Inferior parietal cortex (tissue), 1 donor: ENCODE results near the gene BRSK2.
A peak's percentile ranks its signal among the peaks of the same experiment; 100 is the strongest.

Source experiments
- DNase-seq: peaks from one replicate; pipeline ENCODE4 v3.0.0-alpha.2; 2016; ENCODE audit errors: extremely low spot score

The BRSK2 gene

DNA sequence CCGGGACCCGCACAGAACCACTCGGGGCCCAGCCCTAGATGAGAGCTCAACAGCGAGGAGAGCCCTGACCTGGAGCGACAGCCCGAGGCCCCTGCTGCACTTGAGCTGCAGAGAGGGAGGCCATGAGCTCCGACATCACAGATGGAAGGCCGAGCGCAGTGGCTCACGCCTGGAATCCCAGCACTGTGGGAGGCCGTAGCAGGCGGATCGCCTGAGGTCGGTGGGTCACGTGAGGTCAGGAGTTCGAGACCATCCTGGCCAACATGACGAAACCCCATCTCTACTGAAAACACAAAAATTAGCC, 13.8 kb upstream of the BRSK2 start:
- no peak for DNase-seq

DNA sequence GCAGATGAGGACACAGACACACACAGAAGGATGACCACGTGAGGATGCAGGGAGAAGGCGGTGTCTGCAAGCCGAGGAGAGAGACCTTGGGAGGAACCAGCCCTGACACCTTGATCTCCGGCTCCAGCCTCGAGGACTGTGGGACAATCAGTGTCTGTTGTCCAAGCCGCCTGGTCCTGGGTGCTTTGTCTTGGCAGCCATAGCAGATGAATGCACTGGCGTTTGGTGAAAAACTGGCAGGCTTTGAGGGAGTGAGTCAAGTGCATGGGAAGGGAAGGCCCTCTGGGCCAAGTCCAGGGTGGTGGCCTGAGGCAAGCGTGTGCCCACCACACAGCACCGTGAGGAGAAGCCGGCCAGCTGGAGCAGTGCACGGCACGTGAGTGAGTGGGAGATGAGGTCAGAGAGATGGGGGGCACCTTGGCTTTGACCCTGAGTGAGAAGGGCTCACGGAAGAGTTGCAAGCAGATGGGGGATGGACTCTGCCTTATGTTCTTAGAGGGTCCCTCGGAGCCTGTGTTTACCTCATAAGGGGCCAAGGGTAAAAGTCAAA, 12.4 kb upstream of the BRSK2 start:
- no peak for DNase-seq

DNA sequence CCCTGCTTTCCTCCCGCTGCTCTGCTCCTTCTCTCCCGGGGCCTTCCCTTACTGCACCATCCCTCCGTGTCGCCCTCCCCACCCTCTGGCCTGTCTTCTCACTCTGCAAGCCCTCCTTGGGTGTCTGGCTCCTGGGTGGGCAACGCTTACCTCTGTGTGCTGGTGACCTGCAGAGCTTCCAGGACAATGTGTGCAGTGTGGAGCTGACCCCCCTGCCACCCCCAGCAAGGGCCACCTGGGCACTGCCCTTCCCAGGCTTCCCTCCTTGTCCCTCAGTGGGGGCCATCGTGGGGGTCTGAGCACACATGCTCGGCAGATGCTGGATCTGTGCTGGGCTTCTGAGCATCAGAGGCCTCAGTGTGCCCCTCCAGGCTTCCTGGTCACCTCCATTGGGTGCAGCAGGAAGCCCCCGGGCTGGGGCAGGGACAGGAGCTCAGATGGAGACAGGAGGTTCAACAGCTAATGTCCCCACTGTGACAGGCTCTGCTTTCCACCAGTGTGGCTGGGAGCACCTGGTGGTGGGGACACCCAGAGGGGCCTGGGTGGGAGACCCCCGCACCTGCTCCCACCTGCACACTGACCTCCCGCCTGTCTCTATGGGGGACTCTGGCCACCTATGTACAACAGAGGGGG, 7.8 kb upstream of the BRSK2 start:
- DNase-seq: no peak

DNA sequence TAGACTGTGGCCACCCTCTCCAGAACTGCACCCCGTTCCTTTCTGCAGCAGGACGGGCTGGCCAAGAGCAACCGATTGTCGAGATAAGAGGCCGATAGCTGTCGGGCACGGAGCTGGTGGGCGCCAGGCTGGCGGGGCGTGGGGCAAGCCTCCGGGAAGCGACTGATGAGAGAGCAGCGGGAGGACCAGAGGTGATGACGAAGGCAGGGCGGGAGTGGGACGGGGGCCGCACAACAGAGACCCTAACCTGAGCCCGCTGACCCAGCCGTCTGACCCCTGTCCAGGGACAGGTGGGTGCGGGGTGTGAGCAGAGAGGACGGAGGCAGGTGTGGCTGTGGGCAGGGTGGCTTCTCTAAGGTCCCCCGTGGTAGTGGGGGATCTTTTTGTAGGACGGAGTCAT, 7.3 kb upstream of the BRSK2 start:
- DNase-seq: no peak

DNA sequence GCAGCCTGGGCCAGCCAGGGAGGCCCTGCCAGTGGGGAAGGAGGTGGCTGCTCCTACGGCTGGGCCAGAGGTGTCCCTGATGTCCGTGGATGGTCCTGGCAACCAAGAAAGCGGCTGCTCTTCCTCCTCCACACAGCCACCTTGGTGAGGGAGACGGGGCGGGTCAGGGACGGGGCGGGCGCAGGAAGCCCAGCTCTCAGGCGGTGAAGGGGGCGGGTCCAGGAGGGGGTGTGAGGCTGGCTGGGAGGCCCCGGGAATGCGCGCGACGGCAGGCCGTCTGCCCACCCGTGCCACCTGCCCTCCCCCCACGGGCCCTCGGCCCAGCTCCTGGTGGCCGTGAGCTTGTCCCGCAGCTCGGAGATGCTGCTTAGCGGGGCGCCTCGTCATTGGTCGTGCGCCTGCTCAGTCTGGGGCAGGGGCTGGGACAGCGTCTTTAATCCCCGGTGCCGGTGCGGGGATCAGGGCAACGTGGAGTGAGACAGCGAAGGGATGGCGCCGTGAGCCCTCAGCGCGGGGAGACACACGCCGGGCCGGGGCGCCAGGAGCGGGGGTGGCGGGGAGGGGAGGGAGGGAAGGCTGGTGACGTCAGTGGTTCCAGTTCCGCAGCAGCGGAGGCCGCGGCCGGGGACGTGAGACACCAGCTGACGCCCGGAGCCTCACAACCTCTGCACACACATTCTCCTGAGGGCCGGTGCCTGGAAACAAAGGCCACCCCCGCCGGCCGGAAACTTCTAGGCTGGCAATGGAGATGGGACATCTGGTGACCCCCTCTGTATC, 6.7 kb upstream of the BRSK2 start:
- DNase-seq: peak; percentile 53

DNA sequence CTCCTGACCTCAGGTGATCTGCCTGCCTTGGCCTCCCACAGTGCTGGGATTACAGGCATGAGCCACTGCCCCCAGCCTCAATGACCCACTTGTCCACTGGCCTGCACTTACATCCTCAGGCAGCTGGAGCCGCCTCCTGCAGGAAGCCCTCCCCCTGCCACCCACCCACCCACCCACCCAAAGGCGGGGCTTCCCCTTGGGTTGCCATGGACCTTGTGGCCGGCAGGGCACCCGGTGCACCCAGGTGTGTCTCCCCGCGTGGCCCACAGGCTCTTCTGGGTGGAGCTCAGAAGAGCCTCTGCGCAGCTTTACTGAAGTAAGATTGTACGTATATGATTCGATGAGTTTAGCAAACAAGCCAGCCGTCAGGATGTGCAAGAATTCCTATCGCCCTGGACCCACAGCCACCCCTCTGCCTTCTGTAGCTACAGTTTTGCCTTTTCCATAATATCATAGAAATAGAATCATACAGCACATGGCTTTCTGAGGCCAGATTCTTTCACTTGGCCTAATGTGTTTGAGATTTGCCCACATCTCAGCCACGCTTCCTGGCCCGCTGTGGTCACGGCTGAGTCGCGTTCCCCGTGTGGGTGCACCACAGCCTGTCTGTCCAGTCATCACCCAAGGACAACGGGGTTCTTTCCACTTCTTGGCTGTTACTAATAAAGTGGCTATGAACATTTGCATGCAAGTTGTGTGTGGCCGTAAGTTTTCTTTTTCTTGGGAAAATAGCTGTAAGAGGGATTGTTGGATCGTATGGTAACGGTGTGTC, 5.3 kb upstream of the BRSK2 start:
- no peak for DNase-seq

DNA sequence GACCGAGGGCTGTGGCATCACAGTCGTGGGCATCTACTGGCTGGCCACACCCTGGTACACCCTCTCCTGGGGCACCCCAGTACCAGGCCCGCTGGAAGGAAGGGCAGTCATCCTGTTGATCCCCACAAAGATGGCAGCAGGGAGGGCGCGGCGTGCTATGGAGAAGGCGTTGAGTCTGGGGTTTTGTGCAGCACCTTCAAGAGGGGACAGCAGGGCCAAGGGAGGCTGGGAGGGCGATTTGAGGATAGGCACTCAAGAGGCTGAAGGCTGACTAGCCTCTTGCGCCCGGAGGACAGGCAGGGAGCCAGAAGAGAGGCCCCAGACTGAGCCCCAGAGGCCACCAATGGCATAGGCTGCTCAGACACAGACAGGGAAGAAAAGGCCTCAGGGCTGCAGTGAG, 2.2 kb upstream of the BRSK2 start:
- DNase-seq: no peak

DNA sequence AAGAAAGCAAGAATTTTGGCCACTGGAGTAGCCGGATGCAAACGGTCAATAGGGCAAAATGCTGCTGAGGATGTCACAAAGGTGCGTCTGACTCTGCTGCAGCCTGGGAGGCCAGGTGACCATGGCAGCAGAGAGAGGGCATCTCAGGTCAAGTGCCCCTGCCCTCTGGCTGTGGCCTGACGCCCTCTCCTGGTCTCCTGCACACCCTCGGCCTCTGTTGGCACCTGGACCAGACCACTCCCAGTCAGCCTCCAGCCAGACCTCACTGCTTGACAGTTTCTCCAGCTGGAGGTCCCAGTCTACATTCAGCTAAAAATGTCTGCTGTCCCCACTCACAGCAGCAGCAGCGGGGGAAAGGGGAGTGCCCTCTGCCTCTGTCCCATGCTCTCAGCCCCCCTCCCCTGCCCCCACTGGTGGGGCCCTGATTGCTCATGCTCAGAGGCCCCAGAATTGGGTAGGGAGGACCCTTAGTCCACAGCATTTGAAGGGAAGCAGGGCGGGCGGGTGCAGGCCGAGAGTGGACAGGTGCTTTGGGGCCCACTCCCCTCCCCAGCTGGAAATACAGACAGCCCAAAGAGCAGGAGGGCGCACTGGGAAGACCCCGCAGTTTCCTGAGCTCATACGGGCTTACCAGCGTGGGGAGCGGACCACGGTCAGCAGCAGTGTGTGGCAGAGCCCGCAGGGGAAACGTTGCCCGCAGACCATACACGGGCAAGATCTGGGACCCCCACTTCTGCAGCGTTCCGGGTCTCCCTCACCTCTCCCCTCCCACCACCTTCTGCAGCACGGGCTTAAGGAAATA, 1.6 kb upstream of the BRSK2 start:
- DNase-seq: no peak

DNA sequence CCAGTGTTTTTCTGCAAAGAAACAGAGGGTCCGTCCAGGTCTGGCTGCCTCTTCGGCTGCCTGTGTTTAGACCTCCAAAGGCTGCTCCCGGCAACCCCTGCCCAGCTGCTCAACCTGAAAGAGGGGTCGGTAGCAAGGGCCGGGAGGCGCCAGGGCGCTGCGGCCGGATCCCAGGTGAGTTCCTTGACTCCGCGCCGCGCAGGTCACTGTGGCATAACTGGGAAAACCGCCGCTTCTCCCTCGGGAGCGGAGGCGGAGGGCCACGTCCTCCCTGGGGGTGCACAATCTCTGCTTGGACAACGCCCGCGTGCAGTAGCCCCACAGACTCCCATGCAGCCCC, 1.0 kb upstream of the BRSK2 start:
- no peak for DNase-seq

DNA sequence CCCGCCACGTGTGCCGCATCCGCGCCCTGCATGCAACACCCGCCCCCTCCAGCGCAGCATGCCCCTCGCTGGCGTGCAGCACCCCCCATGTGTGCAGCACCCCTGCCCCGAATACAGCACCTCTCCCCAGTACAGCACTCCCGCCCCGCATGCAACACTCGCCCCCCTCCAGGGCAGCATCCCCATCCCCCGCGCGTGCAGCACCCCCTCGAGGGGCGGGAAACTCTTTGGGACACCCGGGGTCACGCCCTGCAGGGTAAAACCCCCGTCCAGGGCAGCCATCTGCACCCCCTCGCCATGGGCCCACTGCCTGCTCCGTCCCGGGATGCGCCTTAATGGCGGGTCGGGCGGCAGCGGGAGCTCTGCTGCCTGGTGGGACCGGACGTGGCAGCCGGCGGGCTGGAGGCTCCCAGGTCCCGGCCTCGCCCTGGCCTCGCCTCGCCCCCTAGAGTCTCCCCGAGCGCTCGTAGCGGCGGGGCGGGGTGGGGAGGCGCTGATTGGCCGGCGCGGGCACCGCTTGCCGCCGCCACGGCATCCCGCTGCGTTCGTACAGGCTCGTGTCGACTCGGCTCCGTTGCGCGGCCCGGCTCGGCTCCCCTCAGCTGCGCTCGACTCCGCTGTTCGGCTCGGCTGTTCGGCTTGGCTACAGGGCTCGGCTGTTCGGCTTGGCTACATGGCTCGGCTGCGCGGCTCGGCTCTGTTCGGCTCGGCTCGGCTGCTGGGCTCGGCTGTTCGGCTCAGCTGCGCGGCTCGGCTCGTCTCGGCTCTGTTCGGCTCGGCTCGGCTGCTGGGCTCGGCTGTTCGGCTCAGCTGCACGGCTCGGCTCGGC, 417 bp upstream of the BRSK2 start:
- peak; percentile 89 for DNase-seq

DNA sequence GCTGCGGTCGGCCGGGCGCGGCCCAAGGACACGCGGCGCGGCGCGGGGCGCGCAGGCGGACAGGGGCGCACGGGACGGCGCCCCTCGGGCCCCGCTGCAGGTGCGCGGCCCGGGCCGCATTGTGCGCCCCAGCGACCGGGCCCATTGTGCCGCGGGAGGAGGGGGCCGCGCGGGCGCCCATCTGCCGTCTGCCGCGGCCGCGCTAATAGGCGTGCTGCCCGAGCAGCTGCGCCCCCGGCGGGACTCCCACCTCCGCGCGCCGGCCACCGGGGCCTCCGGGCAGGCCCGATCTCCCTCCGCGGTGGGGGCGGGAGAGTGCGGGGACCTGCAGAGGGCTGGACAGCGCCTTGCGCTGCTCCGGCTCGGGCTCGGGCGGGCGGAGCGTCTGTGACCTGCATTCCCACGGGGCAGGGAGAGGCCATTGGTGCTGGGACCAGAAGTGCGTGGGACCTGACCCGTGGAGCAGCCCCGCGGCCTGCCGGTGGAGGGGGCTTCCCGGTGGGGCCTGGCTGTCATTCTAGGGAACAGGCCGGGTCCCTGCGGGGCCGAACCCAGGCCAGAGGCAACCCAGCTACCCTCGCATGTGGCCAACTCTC, 933 bp downstream of the BRSK2 start:
- no peak for DNase-seq

DNA sequence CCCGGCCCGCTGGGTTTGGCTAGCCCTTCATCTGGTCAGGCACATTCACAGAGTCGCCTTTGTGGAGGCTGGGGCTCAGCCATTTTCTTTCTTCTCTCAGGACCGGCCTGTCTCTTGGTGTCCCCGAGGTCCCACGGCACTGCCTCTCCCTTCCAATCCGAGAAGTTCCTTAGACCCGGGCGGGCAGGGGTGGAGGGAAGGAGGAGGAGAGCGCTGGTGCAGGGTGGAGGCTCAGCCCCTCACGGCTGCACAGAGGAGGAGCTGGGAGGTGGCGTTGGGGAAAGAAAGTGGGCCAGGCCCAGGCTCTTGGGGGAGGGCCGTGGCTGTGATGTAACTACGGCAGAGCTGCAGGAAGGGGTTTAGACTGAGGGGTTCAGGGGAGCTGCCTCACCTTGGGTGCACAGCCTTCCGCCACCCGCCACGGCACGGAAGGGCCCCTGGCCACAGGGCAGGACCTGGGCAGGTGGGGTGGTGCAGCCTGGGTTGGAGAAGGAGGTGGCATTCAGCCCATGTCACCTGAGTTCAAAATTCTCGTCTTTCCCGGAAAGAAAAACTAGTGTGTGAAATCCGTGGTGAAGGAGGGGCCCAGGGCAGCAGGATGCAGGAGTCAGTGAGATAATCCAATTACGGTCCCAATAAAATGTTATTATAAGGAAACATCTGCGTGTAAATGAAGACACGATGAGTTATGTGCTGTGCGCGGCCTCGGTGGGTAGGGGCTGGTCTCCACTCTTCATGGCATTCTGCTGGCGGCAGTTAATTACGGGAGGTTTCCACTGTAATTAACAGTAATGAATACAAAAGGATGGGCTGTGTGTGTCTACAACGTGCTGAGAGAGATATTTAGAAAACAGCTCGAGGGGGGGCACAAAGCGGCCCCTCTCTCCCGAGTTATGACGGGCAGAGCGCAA, 1.7 kb downstream of the BRSK2 start:
- DNase-seq: no peak

DNA sequence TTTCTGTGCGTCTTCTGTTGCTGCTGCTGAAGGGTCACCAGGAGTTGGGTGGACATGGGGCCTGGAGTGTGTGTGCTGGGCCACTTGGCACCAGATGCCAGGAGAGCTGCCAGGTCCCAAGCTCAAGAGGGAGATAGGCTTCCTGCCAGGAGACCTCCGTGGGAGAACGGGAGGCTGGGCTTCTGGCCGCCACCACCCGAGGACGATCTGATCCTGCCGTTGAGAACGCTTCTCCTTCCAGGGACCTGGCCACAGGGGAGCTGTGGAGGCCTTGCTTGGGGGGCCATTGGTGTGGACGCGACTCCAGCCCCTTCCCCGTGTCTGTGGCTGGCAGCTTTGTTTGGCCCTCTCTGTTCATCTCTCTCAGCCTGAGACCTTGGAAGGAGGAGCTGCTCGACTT, 2.4 kb downstream of the BRSK2 start:
- DNase-seq: no peak

DNA sequence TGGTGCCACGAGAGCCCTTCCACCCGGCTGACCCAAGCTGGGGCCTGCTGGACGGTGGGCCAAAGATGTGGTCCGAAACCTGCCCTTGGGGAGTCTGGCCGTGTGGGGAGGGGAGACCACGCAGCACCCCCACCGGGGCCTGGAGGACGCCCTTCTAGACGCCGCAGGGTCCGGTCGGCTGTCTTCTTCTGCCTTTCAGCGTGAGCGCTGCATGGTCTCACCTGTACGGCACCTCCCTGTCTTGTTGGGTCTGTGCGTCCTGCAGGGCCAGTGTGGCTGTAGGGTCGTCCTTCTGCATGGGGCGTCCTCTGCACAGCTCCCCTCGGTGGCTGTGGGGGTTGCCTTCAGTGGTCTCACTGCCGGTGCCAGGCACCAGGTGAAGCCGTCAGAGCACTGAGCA, 2.8 kb downstream of the BRSK2 start:
- no peak for DNase-seq

DNA sequence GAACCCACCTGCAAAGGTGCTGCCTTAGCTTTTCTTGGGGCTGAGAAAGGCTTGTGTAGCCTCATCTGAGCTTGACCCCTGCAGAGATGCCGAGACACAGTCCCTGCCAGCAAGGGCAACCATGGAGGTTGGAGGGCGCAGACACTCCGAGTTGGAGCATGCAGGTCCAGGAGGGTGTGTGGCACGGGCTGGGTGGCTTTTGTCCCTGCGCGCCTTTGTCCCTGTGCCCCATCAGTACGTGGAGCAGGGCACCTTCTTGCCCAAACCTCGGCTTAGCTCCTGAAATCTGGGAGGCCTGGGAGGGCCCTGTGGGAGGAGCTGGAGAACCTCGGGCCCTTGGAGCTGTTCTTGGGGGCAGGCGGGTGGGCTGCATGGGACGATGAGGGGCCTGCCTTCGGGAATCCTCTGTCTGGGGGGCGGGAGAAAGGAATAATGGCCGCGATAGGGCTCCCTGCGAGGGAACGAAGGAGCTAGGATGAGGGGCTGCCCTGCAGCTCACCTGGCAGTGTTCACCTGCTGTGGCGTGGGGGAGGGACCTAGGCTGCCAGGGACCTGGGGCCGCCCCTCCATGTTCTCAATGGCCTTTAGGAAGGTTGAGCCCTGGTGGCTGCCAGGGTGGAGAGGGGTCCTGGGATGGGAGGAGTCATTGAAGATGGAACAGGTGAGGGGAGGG, 3.4 kb downstream of the BRSK2 start:
- DNase-seq: no peak

DNA sequence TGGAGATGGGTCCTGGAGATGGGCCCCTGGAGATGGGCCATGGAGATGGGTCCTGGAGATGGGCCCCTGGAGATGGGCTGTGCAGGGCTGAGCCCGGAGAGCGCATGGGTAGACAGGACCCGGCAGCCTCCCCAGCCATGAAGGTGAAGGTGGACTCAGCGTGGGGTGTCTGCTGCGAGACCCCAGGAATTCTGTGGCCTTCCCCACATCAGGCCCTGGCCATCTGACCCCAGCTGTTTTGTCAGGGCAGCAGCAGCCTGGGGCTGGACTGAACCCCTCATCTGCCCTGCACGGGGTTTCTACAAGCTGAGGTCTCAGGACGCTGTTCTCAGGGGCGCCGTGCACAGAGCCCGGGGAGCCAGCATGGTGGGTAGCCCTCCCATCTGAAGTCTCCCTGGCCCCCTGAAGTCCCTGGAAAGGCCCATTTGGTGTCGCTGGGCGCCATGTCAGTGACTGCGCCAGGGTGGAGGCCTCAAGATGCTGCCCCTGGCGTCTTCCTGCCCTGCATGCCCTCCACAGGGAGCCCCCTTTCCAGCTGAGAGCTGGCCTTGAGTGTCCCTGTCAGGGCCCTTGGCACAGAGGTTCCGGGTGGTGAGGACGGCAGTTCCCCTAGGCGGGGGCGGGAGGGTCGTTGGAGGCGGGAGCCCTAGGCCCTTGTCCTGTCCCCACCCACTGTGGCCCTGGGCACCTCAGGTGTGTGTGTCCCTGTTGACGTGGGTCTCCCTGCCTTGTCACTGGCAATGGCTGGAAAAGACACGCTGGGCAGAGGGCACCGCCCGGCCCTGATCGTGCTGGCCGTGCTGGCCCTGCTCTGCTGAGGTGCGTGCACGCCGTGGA, 5.4 kb downstream of the BRSK2 start:
- DNase-seq: no peak

DNA sequence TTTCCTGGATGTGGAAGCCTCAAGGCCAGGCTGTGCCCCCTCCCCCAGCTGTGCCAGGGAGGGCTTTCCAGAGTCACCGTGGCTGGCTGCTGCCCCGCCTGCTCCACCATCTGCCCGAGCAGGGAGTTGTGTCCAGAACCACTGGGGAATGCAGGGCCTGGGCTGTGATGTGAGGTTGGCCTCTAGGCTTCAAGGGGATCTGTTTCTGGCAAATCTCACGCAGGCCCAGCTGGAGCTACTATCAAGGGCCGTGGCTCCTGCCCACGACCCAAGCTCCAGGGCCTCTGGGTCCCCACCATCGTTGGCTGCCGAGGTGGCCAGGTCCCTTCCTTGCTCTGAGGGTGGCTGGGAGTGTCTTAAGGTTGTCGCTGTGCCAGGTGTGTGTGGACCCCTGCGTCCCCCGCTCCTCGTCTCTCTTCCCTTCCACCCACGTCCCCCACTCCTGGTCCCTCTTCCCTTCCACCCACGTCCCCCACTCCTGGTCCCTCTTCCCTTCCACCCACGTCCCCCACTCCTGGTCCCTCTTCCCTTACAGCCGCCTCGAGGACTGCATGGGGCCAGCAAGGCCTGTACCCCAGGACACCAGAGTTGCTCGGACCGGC, 6.1 kb downstream of the BRSK2 start:
- DNase-seq: no peak

DNA sequence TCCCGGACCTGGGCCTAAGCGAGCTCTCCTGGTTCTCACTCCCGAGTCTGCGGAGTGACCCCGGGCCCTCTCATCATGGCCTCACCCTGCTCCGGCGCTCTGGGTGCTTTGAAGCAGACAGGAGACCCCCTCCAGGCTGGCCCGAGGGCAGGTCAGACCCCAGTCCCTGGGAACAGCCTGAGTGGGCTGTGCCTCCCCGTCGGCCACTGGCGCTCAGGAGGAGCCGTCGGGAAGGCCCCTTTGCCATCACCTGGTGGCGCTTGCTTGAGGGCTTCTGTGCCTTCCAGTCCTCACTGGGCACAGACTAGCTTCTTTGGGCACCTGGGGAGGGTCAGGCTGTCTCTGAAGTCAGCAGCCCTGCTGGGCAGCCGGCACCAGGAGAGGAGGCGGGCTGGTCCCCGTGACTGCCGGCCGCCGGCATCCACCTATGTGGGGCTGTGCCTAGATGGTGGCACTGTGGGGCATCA, 6.7 kb downstream of the BRSK2 start:
- DNase-seq: no peak
